Loucy (cell line): ENCODE data around the gene TMPRSS2.

Source experiments
- H2AFZ ChIP-seq: fragments of 200-600 bp; sonication (generic); 2 replicates; pipeline ENCODE4 v1.6.0; 2016; ENCODE audit warnings: antibody characterized with exemption, mild to moderate bottlenecking, low read length, moderate library complexity
- H3F3A ChIP-seq: fragments of 200-600 bp; 2 replicates; pipeline ENCODE4 v1.6.0; 2016; ENCODE audit warnings: antibody characterized with exemption, low read depth, mild to moderate bottlenecking
- H3K27me3 ChIP-seq: fragments of 200-600 bp; sonication (generic); 2 replicates; pipeline ENCODE4 v1.6.1; 2014; ENCODE audit warnings: low read length, mild to moderate bottlenecking; ENCODE audit not compliant: insufficient read depth, poor library complexity, severe bottlenecking
- H3K36me3 ChIP-seq: fragments of 200-600 bp; sonication (generic); 2 replicates; pipeline ENCODE4 v1.6.1; 2016; ENCODE audit warnings: low read length; ENCODE audit not compliant: insufficient read depth
- H3K4me1 ChIP-seq: fragments of 200-600 bp; sonication (generic); 2 replicates; pipeline ENCODE4 v1.5.1; 2014; ENCODE audit warnings: low read length, mild to moderate bottlenecking; ENCODE audit not compliant: insufficient read depth, poor library complexity, severe bottlenecking
- H3K4me2 ChIP-seq: fragments of 200-600 bp; sonication (generic); 2 replicates; pipeline ENCODE4 v1.6.0; 2014; ENCODE audit warnings: antibody characterized with exemption, low read length, low read depth, mild to moderate bottlenecking; ENCODE audit not compliant: poor library complexity, severe bottlenecking
- H3K4me3 ChIP-seq: fragments of 200-600 bp; sonication (generic); 2 replicates; pipeline ENCODE4 v1.5.1; 2014; ENCODE audit warnings: low read length, mild to moderate bottlenecking, mixed read lengths; ENCODE audit not compliant: poor library complexity, severe bottlenecking
- H3K79me2 ChIP-seq: fragments of 200-600 bp; sonication (generic); 2 replicates; pipeline ENCODE4 v1.6.1; 2014; ENCODE audit warnings: low read length; ENCODE audit not compliant: insufficient read depth
- H3K9ac ChIP-seq: fragments of 200-600 bp; sonication (generic); 2 replicates; pipeline ENCODE4 v1.6.0; 2014; ENCODE audit warnings: mild to moderate bottlenecking, low read depth, low read length, moderate library complexity; ENCODE audit not compliant: poor library complexity, severe bottlenecking
- H3K9me2 ChIP-seq: fragments of 200-600 bp; sonication (generic); replicated peaks from 2 replicates; pipeline ENCODE4 v1.6.1; 2016; ENCODE audit warnings: low read depth, low read length, mixed read lengths
- H3K9me3 ChIP-seq: fragments of 200-600 bp; sonication (generic); 2 replicates; pipeline ENCODE4 v1.6.1; 2014; ENCODE audit warnings: mild to moderate bottlenecking, antibody characterized with exemption, low read length, low read depth; ENCODE audit not compliant: insufficient read depth
- H4K20me1 ChIP-seq: fragments of 200-600 bp; sonication (generic); 2 replicates; pipeline ENCODE4 v1.6.0; 2014; ENCODE audit warnings: antibody characterized with exemption, low read length, mild to moderate bottlenecking; ENCODE audit not compliant: insufficient read depth, poor library complexity, severe bottlenecking
- EZH2phosphoT487 ChIP-seq: fragments of 200-600 bp; IDR thresholded peaks from 2 replicates; pipeline ENCODE4 v1.6.1; 2018; ENCODE audit warnings: antibody characterized with exemption, mild to moderate bottlenecking, moderate library complexity, borderline replicate concordance
- TF ChIP-seq, protein P1 (sequence below): fragments of 200-600 bp; sonication (generic); conservative IDR thresholded peaks from 2 replicates; pipeline ENCODE4 v1.5.1; 2014; ENCODE audit warnings: mild to moderate bottlenecking, antibody characterized with exemption, low read length

Gene TMPRSS2

DNA sequence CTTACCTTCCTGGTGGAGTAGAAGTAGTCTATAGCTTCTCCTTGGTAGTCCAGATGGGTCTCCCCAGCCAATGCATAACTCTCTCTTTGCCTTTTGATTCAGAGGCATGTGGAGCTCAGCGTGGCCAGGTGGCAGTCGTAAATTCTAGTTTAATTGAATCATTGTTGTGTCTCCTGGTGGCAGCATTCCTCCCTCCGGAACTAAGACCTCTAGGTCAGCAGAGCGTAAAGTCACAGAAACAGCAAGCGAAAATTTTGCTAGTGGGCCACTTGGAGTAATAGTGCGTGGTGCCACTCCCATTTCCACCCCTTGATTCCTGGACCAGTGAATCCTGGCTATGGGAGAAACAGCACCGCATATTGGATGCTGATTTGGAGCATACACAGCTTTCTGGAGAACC, 3.9 kb upstream of the TMPRSS2 start:
- Histone ChIP-seq H3K9me2 (no peaks in the 10 kb centered on the region), H3K4me1 (no peaks in the 10 kb centered on the region), H3K9me3 (no peaks in the 10 kb centered on the region), H3K36me3 (no peaks in the 10 kb centered on the region), H3K79me2 (no peaks in the 10 kb centered on the region), H3K4me2 (no peak overlapping the region), H2AFZ (no peak overlapping the region), H4K20me1 (no peaks in the 10 kb centered on the region), H3K4me3 (no peak overlapping the region), H3F3A (no peaks in the 10 kb centered on the region), H3K27me3 (no peaks in the 10 kb centered on the region), H3K9ac (no peak overlapping the region)
- no peak for TF ChIP-seq EZH2phosphoT487
- TF ChIP-seq, protein P1, sequence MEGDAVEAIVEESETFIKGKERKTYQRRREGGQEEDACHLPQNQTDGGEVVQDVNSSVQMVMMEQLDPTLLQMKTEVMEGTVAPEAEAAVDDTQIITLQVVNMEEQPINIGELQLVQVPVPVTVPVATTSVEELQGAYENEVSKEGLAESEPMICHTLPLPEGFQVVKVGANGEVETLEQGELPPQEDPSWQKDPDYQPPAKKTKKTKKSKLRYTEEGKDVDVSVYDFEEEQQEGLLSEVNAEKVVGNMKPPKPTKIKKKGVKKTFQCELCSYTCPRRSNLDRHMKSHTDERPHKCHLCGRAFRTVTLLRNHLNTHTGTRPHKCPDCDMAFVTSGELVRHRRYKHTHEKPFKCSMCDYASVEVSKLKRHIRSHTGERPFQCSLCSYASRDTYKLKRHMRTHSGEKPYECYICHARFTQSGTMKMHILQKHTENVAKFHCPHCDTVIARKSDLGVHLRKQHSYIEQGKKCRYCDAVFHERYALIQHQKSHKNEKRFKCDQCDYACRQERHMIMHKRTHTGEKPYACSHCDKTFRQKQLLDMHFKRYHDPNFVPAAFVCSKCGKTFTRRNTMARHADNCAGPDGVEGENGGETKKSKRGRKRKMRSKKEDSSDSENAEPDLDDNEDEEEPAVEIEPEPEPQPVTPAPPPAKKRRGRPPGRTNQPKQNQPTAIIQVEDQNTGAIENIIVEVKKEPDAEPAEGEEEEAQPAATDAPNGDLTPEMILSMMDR: no peak

DNA sequence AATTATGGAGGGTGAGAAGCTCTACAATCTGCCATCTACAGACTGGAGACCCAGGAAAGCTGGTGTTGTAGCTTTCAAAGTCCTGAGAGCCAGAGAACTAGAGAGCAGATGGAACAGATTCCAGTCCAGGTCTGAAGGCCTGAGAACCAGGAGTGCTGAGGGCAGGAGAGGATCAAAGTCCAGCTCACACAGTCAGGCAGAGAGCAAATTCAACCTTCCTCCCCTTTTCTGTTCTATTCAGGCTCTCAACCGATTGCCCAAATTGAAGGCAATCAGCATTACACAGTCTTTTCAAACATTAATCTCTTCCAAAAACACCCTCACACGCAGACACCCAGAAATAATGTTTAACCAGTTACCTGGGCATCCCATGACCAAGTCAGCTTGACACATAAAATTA, 2.5 kb upstream of the TMPRSS2 start:
- Histone ChIP-seq H3K9me2 (no peaks in the 10 kb centered on the region), H3K36me3 (no peaks in the 10 kb centered on the region), H2AFZ (no peak overlapping the region), H3K27me3 (no peaks in the 10 kb centered on the region), H3K4me1 (no peaks in the 10 kb centered on the region), H3K4me3 (no peak overlapping the region), H3K9ac (no peak overlapping the region), H3F3A (no peaks in the 10 kb centered on the region), H3K4me2 (no peak overlapping the region), H4K20me1 (no peaks in the 10 kb centered on the region), H3K79me2 (no peaks in the 10 kb centered on the region), H3K9me3 (no peaks in the 10 kb centered on the region)
- TF ChIP-seq, protein P1: no peak
- TF ChIP-seq EZH2phosphoT487: no peak

DNA sequence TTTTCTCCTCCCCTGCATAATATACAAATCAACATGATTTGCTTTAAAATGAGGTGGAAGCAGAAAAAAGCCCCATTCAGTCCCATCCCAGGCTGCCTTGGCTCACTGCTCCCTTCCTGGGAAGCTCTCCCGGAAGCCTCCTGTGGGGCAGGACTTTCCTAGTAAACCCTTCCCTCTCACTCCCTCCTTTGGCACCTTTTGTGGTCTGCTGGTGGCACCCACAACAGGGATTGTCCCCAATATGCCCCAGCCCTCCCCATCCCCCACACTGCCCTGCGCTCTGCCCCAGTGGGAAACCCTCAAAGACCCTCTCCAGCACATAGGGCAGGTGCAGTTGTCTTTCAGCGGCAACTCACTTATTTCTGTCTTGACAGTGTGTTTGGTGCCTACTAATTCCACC, 1.8 kb upstream of the TMPRSS2 start:
- H3K4me1 ChIP-seq: no peaks in the 10 kb centered on the region
- H3K9me3 ChIP-seq: no peaks in the 10 kb centered on the region
- H3F3A ChIP-seq: no peaks in the 10 kb centered on the region
- no peaks in the 10 kb centered on the region for H3K9me2 ChIP-seq
- no peak overlapping the region for H3K4me3 ChIP-seq
- no peaks in the 10 kb centered on the region for H3K79me2 ChIP-seq
- H3K27me3 ChIP-seq: no peaks in the 10 kb centered on the region
- H2AFZ ChIP-seq: no peak overlapping the region
- no peak overlapping the region for H3K4me2 ChIP-seq
- TF ChIP-seq, protein P1: no peak
- H3K36me3 ChIP-seq: no peaks in the 10 kb centered on the region
- no peak overlapping the region for H3K9ac ChIP-seq
- no peaks in the 10 kb centered on the region for H4K20me1 ChIP-seq
